IMR-90 (cell line): ENCODE measurements around the gene ASB4. TPM values are rescaled to one million over a fixed set of nuclear protein-coding genes. Genes with fewer than 3 reads are reported as not detected.

Experiments
- ATAC-seq: fragments of 200-7000 bp; cut with Tn5 transposase; 2 replicates; pipeline ENCODE4 v1.9.1; 2020; ENCODE audit warnings: low read depth, mild to moderate bottlenecking, moderate library complexity
- BruUV-seq: library from RNA; stranded (reverse); fragments of 400-500 nt; replicated peaks from 2 replicates; lab custom pipeline; 2021; lab: Mats Ljungman, UMichigan
- CTCF ChIA-PET: fragments of 300-600 bp; formaldehyde crosslinking; extraction: SDS; loops from one replicate; lab custom pipeline; 2021; ENCODE audit warnings: antibody characterized with exemption; lab: Yijun Ruan, JAX
- POLR2A ChIA-PET: fragments of 300-600 bp; sonication (Branson Sonifier 250); formaldehyde crosslinking; loops from one replicate; lab custom pipeline; 2022; ENCODE audit warnings: antibody characterized with exemption; ENCODE audit not compliant: unreplicated experiment; lab: Charles Lee
- DNase-seq: peaks from one replicate; pipeline ENCODE4 v3.0.0; 2013
- H2AFZ ChIP-seq: replicated peaks from 2 replicates; pipeline ENCODE3; 2013; ENCODE audit warnings: low read length, mild to moderate bottlenecking; ENCODE audit not compliant: poor library complexity
- H2AK5ac ChIP-seq: 2 replicates; pipeline ENCODE4 v1.6.1; 2013; ENCODE audit warnings: low read depth, low read length, inconsistent platforms
- H2AK9ac ChIP-seq: replicated peaks from 2 replicates; pipeline ENCODE3; 2013; ENCODE audit warnings: mild to moderate bottlenecking, low read depth, low read length, moderate library complexity; ENCODE audit not compliant: poor library complexity
- H2BK120ac ChIP-seq: 2 replicates; pipeline ENCODE4 v1.6.1; 2013; ENCODE audit warnings: low read depth, low read length, inconsistent platforms
- H2BK15ac ChIP-seq: 3 replicates; pipeline ENCODE4 v1.6.1; 2013; ENCODE audit warnings: low read depth, low read length, inconsistent platforms
- H2BK20ac ChIP-seq: 2 replicates; pipeline ENCODE4 v1.6.1; 2013; ENCODE audit warnings: low read depth, mild to moderate bottlenecking, inconsistent platforms, low read length, moderate library complexity
- H2BK5ac ChIP-seq: 2 replicates; pipeline ENCODE4 v1.6.1; 2013; ENCODE audit warnings: mild to moderate bottlenecking, low read depth, low read length, inconsistent platforms; ENCODE audit not compliant: poor library complexity, severe bottlenecking
- H3K14ac ChIP-seq: replicated peaks from 2 replicates; pipeline ENCODE4 v1.6.1; 2013; ENCODE audit warnings: low read depth, low read length, inconsistent platforms
- H3K18ac ChIP-seq: 2 replicates; pipeline ENCODE4 v1.6.1; 2013; ENCODE audit warnings: low read depth, low read length, control low read depth
- H3K23ac ChIP-seq: 2 replicates; pipeline ENCODE4 v1.6.1; 2013; ENCODE audit warnings: low read depth, low read length, inconsistent platforms
- H3K27ac ChIP-seq: 2 replicates; pipeline ENCODE4 v1.5.1; 2013; ENCODE audit warnings: mild to moderate bottlenecking, control low read depth, low read length; ENCODE audit not compliant: insufficient read depth
- H3K27me3 ChIP-seq: 2 replicates; pipeline ENCODE4 v1.6.1; 2013; ENCODE audit warnings: low read length; ENCODE audit not compliant: control insufficient read depth, insufficient read depth
- H3K36me3 ChIP-seq: 2 replicates; pipeline ENCODE4 v1.6.1; 2013; ENCODE audit warnings: low read length, mixed read lengths; ENCODE audit not compliant: control insufficient read depth, insufficient read depth
- H3K4ac ChIP-seq: 2 replicates; pipeline ENCODE4 v1.6.1; 2013; ENCODE audit warnings: low read depth, low read length, inconsistent platforms
- H3K4me1 ChIP-seq: 2 replicates; pipeline ENCODE4 v1.6.1; 2013; ENCODE audit warnings: low read length, mixed read lengths; ENCODE audit not compliant: control insufficient read depth, insufficient read depth
- H3K4me2 ChIP-seq: 2 replicates; pipeline ENCODE4 v1.6.1; 2013; ENCODE audit warnings: low read depth, mild to moderate bottlenecking, control low read depth, low read length, moderate library complexity
- H3K4me3 ChIP-seq: 2 replicates; pipeline ENCODE4 v1.5.1; 2013; ENCODE audit warnings: low read depth, mild to moderate bottlenecking, control low read depth, low read length, moderate library complexity; ENCODE audit not compliant: insufficient read depth
- H3K56ac ChIP-seq: 2 replicates; pipeline ENCODE4 v1.6.1; 2013; ENCODE audit warnings: low read length, inconsistent platforms; ENCODE audit not compliant: insufficient read depth; ENCODE audit errors: extremely low read depth
- H3K79me1 ChIP-seq, 2 experiments: 2 replicates each; pipeline ENCODE4 v1.6.1; 2013; ENCODE audit warnings: low read length in 2 of 2, inconsistent platforms in 1 of 2, low read depth in 1 of 2
- H3K9ac ChIP-seq: 2 replicates; pipeline ENCODE4 v1.6.1; 2013; ENCODE audit warnings: low read depth, low read length, control low read depth
- H3K9me1 ChIP-seq: 2 replicates; pipeline ENCODE4 v1.6.1; 2013; ENCODE audit warnings: low read length, inconsistent platforms; ENCODE audit not compliant: insufficient read depth
- H3K9me3 ChIP-seq: 2 replicates; pipeline ENCODE4 v1.6.1; 2013; ENCODE audit warnings: low read length; ENCODE audit not compliant: control insufficient read depth, insufficient read depth
- H4K20me1 ChIP-seq: 2 replicates; pipeline ENCODE4 v1.6.1; 2013; ENCODE audit warnings: low read length, inconsistent platforms; ENCODE audit not compliant: insufficient read depth
- H4K5ac ChIP-seq: 2 replicates; pipeline ENCODE4 v1.6.1; 2013; ENCODE audit warnings: mild to moderate bottlenecking, low read depth, low read length, control low read depth
- H4K8ac ChIP-seq, 2 experiments: 2 replicates each; pipeline ENCODE4 v1.6.1; 2013; ENCODE audit warnings: low read depth in 2 of 2, low read length in 2 of 2, control low read depth in 1 of 2, inconsistent platforms in 1 of 2
- H4K91ac ChIP-seq: 2 replicates; pipeline ENCODE4 v1.6.1; 2013; ENCODE audit warnings: low read depth, low read length, inconsistent platforms; ENCODE audit not compliant: insufficient read depth
- CEBPB ChIP-seq: IDR thresholded peaks from 2 replicates; pipeline ENCODE4 v1.6.1; 2012; ENCODE audit warnings: low read depth, low read length, improper control_type of control experiment
- CHD1 ChIP-seq: IDR thresholded peaks from 2 replicates; pipeline ENCODE4 v1.6.1; 2012; ENCODE audit warnings: low read depth, low read length, improper control_type of control experiment
- FOS ChIP-seq: fragments of 150-350 bp; IDR thresholded peaks from 2 replicates; pipeline ENCODE4 v1.6.1; 2016; ENCODE audit warnings: low read depth, low read length
- RCOR1 ChIP-seq: IDR thresholded peaks from 2 replicates; pipeline ENCODE4 v1.6.1; 2012; ENCODE audit warnings: mild to moderate bottlenecking, low read length, improper control_type of control experiment; ENCODE audit not compliant: insufficient replicate concordance
- WGBS, 2 experiments: methylation state at CpG; one replicate each; pipeline versions ENCODE4 v1.1.5 to v1.1.7; 2013; ENCODE audit warnings: missing lambda C conversion rate in 2 of 2; ENCODE audit not compliant: insufficient read length in 1 of 2; ENCODE audit errors: extremely low coverage in 2 of 2; 5-methylcytosine and 5-hydroxymethylcytosine counted together
- dilution Hi-C: fragments of 300-500 bp; cut with HindIII; formaldehyde crosslinking; loops from one replicate; pipeline ENCODE4 v1.14.3; 2018; ENCODE audit warnings: low sequenced_read_pairs; ENCODE audit not compliant: unreplicated experiment
- in situ Hi-C: fragments of 300-500 bp; cut with MboI; formaldehyde crosslinking; loops from 3 replicates; pipeline ENCODE4 v1.14.3; 2019; ENCODE audit warnings: low sequenced_read_pairs, inconsistent platforms, mixed read lengths
- intact Hi-C: fragments of 100-400 bp; cut with micrococcal nuclease; formaldehyde crosslinking; loops from 2 replicates; pipeline ENCODE4 v1.10.0; 2022
- polyA plus RNA-seq, 3 experiments: library from polyadenylated mRNA; depleted of rRNA; stranded (reverse); fragments of >200 nt; gene quantifications; 2 replicates each; pipeline ENCODE4 v1.2.3, GENCODE V29; 2012; ENCODE audit warnings: low replicate concordance in 1 of 3
- total RNA-seq: library from RNA; depleted of rRNA; stranded (reverse); fragments of >200 nt; gene quantifications from 2 replicates; pipeline ENCODE4 v1.2.3, GENCODE V29; 2012; rRNA removed
- TF ChIP-seq, protein P1 (sequence below): fragments of 150-350 bp; IDR thresholded peaks from 2 replicates; pipeline ENCODE4 v1.6.1; 2017; ENCODE audit warnings: mild to moderate bottlenecking, antibody characterized with exemption, low read length, low read depth
- TF ChIP-seq, protein P2 (sequence below): fragments of 150-350 bp; IDR thresholded peaks from 2 replicates; pipeline ENCODE4 v1.6.1; 2016; ENCODE audit warnings: low read depth, mild to moderate bottlenecking, low read length, moderate library complexity, borderline replicate concordance

ASB4 gene
- total and polyA plus RNA-seq, 2 of the 4 experiments (the other 2 are of a cell fraction) = not detected

DNA sequence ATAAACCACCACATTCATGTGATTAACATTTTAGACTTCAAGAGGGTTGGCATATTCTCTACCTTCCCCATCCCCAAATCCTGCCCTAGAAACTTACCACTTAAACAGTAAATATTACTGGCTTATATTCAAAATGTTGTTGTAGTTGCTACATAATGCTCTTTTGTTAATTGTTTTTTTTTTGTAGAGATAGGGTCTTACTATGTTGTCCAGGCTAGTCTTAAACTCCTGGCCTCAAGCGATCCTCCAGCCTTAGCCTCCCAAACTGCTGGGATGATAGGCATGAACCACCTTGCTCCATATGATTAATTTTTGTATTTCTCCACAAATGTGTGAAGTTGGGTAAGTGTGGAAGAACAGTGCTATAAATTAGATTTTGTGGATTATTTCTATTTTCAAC lies 104.0 kb downstream of the ASB4 start:
- no peaks in the 10 kb centered on the region for H3K79me1 ChIP-seq
- no peak overlapping the region for H3K4me2 ChIP-seq
- H3K36me3 ChIP-seq = peaks cover 1% of the 10 kb centered on the region; the same call in 1 of the 2 replicates
- dilution Hi-C loops (no loop called here), intact Hi-C loops (no loop called here), in situ Hi-C loops (no loop called here)
- DNase-seq (no peak), ATAC-seq (no peak)
- no peak overlapping the region for H3K56ac ChIP-seq
- no peaks in the 10 kb centered on the region for H3K4me1 ChIP-seq
- no peak overlapping the region for H2BK120ac ChIP-seq
- H3K4ac ChIP-seq = no peak overlapping the region
- no peaks in the 10 kb centered on the region for H4K20me1 ChIP-seq
- WGBS, 2 experiments = no CpG with 5 or more reads among the region's 1 CpG
- no peak overlapping the region for H4K91ac ChIP-seq
- H3K9me3 ChIP-seq = no peaks in the 10 kb centered on the region
- no peak for TF ChIP-seq RCOR1
- TF ChIP-seq, protein P1, sequence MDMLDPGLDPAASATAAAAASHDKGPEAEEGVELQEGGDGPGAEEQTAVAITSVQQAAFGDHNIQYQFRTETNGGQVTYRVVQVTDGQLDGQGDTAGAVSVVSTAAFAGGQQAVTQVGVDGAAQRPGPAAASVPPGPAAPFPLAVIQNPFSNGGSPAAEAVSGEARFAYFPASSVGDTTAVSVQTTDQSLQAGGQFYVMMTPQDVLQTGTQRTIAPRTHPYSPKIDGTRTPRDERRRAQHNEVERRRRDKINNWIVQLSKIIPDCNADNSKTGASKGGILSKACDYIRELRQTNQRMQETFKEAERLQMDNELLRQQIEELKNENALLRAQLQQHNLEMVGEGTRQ = no peak
- no peak for TF ChIP-seq CHD1
- TF ChIP-seq, protein P2, sequence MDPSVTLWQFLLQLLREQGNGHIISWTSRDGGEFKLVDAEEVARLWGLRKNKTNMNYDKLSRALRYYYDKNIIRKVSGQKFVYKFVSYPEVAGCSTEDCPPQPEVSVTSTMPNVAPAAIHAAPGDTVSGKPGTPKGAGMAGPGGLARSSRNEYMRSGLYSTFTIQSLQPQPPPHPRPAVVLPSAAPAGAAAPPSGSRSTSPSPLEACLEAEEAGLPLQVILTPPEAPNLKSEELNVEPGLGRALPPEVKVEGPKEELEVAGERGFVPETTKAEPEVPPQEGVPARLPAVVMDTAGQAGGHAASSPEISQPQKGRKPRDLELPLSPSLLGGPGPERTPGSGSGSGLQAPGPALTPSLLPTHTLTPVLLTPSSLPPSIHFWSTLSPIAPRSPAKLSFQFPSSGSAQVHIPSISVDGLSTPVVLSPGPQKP = no peak
- TF ChIP-seq FOS = no peak
- TF ChIP-seq CEBPB = no peak
- no peaks in the 10 kb centered on the region for H3K9me1 ChIP-seq
- no peak overlapping the region for H2AFZ ChIP-seq
- no peak overlapping the region for H4K5ac ChIP-seq
- POLR2A ChIA-PET = no interaction called here
- H3K4me3 ChIP-seq = no peak overlapping the region
- no peak overlapping the region for H3K27ac ChIP-seq
- no peak overlapping the region for H3K14ac ChIP-seq
- CTCF ChIA-PET = no interaction called here
- H3K18ac ChIP-seq = no peak overlapping the region
- H2BK15ac ChIP-seq = no peak overlapping the region
- H2BK20ac ChIP-seq = no peak overlapping the region
- no TSS peak for BruUV-seq
- H2AK5ac ChIP-seq = no peak overlapping the region
- no peak overlapping the region for H3K23ac ChIP-seq
- H2AK9ac ChIP-seq = no peak overlapping the region
- no peaks in the 10 kb centered on the region for H3K27me3 ChIP-seq
- H4K8ac ChIP-seq = no peak overlapping the region
- no peak overlapping the region for H2BK5ac ChIP-seq
- H3K9ac ChIP-seq = no peak overlapping the region

Other genes with a start within 250 kb of the ASB4 start
- gene PON1, start 161.4 kb upstream of the ASB4 start, total RNA-seq = not detected in 2 replicates
- not detected in 2 replicates for gene PON1, start 161.4 kb upstream of the ASB4 start, polyA plus RNA-seq (2012; rRNA removed)
- not detected in 2 replicates for gene PON3, start 89.6 kb upstream of the ASB4 start, total RNA-seq
- not detected in 2 replicates for gene PON3, start 89.6 kb upstream of the ASB4 start, polyA plus RNA-seq (2012; rRNA removed)
- 36.2 and 49.7 TPM in 2 replicates for gene PON2, start 50.9 kb upstream of the ASB4 start, total RNA-seq
- 52.3 and 65.7 TPM in 2 replicates for gene PON2, start 50.9 kb upstream of the ASB4 start, polyA plus RNA-seq (2012; rRNA removed)
- gene PDK4, start 110.6 kb downstream of the ASB4 start, total RNA-seq = under 0.01 TPM in 2 replicates
- 0.03 and 0.06 TPM in 2 replicates for gene PDK4, start 110.6 kb downstream of the ASB4 start, polyA plus RNA-seq (2012; rRNA removed)